ENCODE results near the gene TUBGCP3.

- TF ChIP-seq, protein P1, sequence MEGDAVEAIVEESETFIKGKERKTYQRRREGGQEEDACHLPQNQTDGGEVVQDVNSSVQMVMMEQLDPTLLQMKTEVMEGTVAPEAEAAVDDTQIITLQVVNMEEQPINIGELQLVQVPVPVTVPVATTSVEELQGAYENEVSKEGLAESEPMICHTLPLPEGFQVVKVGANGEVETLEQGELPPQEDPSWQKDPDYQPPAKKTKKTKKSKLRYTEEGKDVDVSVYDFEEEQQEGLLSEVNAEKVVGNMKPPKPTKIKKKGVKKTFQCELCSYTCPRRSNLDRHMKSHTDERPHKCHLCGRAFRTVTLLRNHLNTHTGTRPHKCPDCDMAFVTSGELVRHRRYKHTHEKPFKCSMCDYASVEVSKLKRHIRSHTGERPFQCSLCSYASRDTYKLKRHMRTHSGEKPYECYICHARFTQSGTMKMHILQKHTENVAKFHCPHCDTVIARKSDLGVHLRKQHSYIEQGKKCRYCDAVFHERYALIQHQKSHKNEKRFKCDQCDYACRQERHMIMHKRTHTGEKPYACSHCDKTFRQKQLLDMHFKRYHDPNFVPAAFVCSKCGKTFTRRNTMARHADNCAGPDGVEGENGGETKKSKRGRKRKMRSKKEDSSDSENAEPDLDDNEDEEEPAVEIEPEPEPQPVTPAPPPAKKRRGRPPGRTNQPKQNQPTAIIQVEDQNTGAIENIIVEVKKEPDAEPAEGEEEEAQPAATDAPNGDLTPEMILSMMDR (IDR thresholded peaks at IDR 0.05) = no peak
- no peak for TF ChIP-seq POLR2A (IDR thresholded peaks at IDR 0.05)
Measured at GRCh38 chr13:112623051-112623711, 35.2 kb upstream of the TUBGCP3 start.
